OCI-LY1 (cell line): ENCODE data around the gene MAP3K20.

Source experiments
- EZH2 ChIP-seq: fragments of 200-600 bp; sonication (generic), shearing (Covaris generic); IDR thresholded peaks from 2 replicates; pipeline ENCODE4 v1.8.0; 2017; ENCODE audit warnings: borderline replicate concordance, mixed run types, mild to moderate bottlenecking, antibody characterized with exemption, low read length, moderate library complexity, mixed read lengths
- TF ChIP-seq, protein P1 (sequence below): fragments of 200-600 bp; sonication (generic), shearing (Covaris generic); IDR thresholded peaks from 2 replicates; pipeline ENCODE4 v1.5.1; 2017; ENCODE audit warnings: mild to moderate bottlenecking, antibody characterized with exemption, low read length, moderate library complexity, mixed read lengths

DNA sequence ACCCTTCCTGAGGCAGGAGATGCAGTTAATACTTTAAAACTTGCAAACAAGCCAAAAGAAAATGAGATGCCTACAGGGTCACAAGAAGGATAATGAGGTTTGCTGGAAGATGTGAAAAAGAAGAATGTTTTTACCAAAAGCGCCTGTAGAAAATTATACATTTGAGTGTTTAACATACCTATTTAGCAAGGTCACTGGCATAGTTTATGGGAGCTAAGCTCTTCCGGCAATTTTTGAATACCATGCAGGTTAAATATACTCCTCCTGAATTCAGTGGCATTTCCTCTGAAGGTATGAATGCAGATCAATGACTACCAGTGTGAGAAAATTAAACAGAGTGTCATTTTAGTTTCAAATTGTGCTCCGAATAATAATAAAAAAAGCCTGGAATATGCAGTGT lies 21.2 kb upstream of the MAP3K20 start:
- no peak for TF ChIP-seq EZH2
- TF ChIP-seq, protein P1, sequence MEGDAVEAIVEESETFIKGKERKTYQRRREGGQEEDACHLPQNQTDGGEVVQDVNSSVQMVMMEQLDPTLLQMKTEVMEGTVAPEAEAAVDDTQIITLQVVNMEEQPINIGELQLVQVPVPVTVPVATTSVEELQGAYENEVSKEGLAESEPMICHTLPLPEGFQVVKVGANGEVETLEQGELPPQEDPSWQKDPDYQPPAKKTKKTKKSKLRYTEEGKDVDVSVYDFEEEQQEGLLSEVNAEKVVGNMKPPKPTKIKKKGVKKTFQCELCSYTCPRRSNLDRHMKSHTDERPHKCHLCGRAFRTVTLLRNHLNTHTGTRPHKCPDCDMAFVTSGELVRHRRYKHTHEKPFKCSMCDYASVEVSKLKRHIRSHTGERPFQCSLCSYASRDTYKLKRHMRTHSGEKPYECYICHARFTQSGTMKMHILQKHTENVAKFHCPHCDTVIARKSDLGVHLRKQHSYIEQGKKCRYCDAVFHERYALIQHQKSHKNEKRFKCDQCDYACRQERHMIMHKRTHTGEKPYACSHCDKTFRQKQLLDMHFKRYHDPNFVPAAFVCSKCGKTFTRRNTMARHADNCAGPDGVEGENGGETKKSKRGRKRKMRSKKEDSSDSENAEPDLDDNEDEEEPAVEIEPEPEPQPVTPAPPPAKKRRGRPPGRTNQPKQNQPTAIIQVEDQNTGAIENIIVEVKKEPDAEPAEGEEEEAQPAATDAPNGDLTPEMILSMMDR, result no peak
